ENCODE measurements around the gene IWS1.

DNA sequence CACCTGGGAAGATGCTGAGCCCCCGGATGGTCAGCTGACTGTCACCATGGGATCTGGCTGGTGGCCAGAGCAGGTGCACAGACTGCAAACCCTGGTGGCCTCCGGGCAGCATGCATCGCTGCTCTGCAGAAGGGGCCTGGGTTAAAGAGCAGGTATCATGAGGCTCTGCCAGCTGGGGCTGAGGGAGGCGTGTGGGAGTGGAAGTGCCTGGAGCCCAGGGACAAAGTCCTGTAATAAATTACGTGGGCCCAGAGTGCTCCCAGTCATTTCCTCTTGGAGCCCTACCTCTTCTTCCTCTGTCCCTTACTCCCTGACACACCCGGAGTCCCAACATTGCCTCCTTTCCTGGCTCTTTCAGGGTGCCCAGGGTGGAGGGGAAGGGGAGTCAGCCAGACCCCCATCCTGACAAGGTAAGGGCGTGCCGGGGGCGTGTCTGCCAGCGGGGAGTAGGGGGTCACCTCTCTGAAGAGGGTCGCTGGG, 9.2 kb upstream of the IWS1 start, which contains the start of gene MYO7B:
- TF ChIP-seq, protein P1, sequence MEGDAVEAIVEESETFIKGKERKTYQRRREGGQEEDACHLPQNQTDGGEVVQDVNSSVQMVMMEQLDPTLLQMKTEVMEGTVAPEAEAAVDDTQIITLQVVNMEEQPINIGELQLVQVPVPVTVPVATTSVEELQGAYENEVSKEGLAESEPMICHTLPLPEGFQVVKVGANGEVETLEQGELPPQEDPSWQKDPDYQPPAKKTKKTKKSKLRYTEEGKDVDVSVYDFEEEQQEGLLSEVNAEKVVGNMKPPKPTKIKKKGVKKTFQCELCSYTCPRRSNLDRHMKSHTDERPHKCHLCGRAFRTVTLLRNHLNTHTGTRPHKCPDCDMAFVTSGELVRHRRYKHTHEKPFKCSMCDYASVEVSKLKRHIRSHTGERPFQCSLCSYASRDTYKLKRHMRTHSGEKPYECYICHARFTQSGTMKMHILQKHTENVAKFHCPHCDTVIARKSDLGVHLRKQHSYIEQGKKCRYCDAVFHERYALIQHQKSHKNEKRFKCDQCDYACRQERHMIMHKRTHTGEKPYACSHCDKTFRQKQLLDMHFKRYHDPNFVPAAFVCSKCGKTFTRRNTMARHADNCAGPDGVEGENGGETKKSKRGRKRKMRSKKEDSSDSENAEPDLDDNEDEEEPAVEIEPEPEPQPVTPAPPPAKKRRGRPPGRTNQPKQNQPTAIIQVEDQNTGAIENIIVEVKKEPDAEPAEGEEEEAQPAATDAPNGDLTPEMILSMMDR (conservative IDR thresholded peaks at IDR 0.05 in 1 of 2, IDR thresholded peaks at IDR 0.05 in 1 of 2; ENCODE audit: extremely low read depth in 1 of 2, insufficient read depth in 1 of 2, low read depth in 1 of 2, low read length in 2 of 2): no peak
- TF ChIP-seq EZH2 (IDR thresholded peaks at IDR 0.05; ENCODE audit: borderline replicate concordance, low read length): no peak
